Motor neuron (in vitro differentiated cells): Measurements from ENCODE around the gene TCTN1. TPM values are rescaled to one million over a fixed set of nuclear protein-coding genes. Genes with fewer than 3 reads are reported as not detected.

Experiments
- ATAC-seq, 8 experiments: fragments of 200-7000 bp; cut with Tn5 transposase; replicated peaks in 6 of 8; 2 replicates each; pipeline ENCODE4 v1.8.0; 2021; ENCODE audit warnings: mild to moderate bottlenecking in 8 of 8, moderate library complexity in 8 of 8
- H3K27ac ChIP-seq, 2 donors: fragments of 250-450 bp; sonication (Bioruptor Pico); 2 replicates each; pipeline ENCODE4 v1.9.0; 2021; ENCODE audit warnings: antibody characterized with exemption in 2 of 2, mild to moderate bottlenecking in 2 of 2, moderate library complexity in 1 of 2
- H3K4me1 ChIP-seq, 2 donors: fragments of 250-450 bp; sonication (Bioruptor Pico); replicated peaks in 1 of 2; 2 replicates each; pipeline ENCODE4 v1.6.1; 2021; ENCODE audit warnings: antibody characterized with exemption in 2 of 2, mild to moderate bottlenecking in 2 of 2, moderate library complexity in 1 of 2
- H3K4me3 ChIP-seq, 5 donors: fragments of 250-450 bp; sonication (Bioruptor Pico); 2 replicates each; pipeline ENCODE4 v1.9.0; 2021; ENCODE audit warnings: antibody characterized with exemption in 5 of 5, mild to moderate bottlenecking in 5 of 5, moderate library complexity in 4 of 5
- WGBS, 10 experiments: fragments of 450-650 bp; shearing (Covaris generic); methylation state at CpG; one replicate each; pipeline ENCODE4 v1.0.0; 2022; 5-methylcytosine and 5-hydroxymethylcytosine counted together
- in situ Hi-C, 9 experiments: fragments of 400-800 bp; cut with MboI; loops; one replicate each; pipeline ENCODE4 v1.15.0; 2021; ENCODE audit warnings: low sequenced_read_pairs in 9 of 9, low pct_unique_long_range_greater_than_20kb in 2 of 9; ENCODE audit not compliant: unreplicated experiment in 9 of 9
- total RNA-seq, 8 experiments: library from RNA; unstranded; fragments of 300-600 nt; gene quantifications; 2 replicates each; pipeline versions ENCODE4 v1.2.3 to v1.2.4, GENCODE V29; 2022

The TCTN1 gene
- total RNA-seq, 8 experiments from 2014 or later, result 37.7 to 116 (median 51.4) TPM

DNA sequence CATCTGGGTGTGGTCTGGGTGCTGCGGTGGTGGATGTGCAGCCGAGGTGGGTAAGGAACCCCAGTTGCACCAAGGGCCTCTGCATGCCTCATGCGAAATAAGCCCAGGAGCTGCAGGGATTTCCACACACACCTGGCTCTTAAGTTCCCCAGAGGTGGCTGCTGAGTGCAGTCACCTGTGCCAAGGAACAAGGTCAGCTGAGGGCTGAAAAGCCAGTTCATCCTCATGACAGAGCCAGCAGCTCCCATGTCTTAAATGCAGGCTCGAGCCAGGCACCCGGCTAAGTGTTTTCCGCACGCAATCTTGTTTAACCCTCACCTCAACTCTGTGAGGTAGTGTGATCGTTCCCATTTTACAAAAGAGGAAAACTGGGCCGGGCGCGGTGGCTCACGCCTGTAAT, 65.3 kb downstream of the TCTN1 start:
- Histone ChIP-seq H3K27ac (no peak overlapping the region), H3K4me3 (no peak overlapping the region), H3K4me1 (no peaks in the 10 kb centered on the region)
- no peak for ATAC-seq
- 33 to 100% (median 87%) methylated on average over 1 to 3 of the region's 12 CpGs; no CpG with 5 or more reads in 7 of the 10 experiments for WGBS, 10 experiments
- in situ Hi-C loops, result no loop called here

DNA sequence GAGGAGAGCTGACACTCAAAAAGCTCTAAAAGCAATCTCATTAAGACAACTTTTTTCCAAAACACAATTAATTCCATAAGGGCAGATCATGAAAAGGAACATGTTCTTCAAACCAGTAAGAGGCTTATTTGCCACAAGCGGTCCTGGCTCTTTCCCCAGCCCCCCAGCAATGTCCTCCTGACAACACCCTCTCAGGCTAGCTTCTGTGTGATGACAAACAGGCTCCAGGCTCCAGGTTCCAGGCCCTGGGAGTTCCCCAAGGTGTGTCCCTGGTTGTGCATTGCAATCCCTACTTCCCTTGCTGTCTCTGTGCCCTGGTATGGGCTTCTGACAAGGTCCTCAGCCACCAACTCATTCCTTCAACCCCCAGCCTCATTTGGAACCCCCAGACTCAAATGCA, 66.1 kb downstream of the TCTN1 start:
- WGBS, 10 experiments, result 14 to 17% methylated on average over 1 of the region's 1 CpG; no CpG with 5 or more reads in 8 of the 10 experiments
- H3K4me3 ChIP-seq, result no peak overlapping the region
- in situ Hi-C loops, result no loop called here
- H3K4me1 ChIP-seq, result no peaks in the 10 kb centered on the region
- H3K27ac ChIP-seq, result no peak overlapping the region
- ATAC-seq, result peak in 1 of 8 experiments; percentile 29

DNA sequence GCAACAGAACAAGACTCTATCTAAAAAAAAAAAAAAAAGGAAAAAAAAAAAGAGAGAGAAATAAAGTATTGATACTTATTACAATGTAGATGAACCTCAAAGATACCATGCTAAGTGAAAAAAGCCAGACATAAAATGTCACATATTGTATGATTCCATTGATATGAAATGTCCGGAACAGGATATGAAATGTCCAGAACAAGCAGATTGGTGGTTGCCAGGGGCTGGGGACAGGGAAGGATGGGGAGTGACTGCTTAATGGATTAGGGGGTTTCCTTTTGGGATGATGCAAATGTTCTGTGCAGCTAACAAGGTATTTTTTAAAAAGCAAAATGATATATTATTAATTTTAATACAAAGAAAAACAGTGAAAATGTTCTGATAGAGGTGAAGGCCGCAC, 70.0 kb downstream of the TCTN1 start:
- Histone ChIP-seq H3K4me3 (no peak overlapping the region), H3K4me1 (peaks cover 0 to 3% of the 10 kb centered on the region in 2 donors), H3K27ac (no peak overlapping the region)
- ATAC-seq, result no peak
- in situ Hi-C loops, result no loop called here
- WGBS, 10 experiments, result 86 to 100% (median 94%) methylated on average over 1 to 2 of the region's 2 CpGs; no CpG with 5 or more reads in 2 of the 10 experiments

DNA sequence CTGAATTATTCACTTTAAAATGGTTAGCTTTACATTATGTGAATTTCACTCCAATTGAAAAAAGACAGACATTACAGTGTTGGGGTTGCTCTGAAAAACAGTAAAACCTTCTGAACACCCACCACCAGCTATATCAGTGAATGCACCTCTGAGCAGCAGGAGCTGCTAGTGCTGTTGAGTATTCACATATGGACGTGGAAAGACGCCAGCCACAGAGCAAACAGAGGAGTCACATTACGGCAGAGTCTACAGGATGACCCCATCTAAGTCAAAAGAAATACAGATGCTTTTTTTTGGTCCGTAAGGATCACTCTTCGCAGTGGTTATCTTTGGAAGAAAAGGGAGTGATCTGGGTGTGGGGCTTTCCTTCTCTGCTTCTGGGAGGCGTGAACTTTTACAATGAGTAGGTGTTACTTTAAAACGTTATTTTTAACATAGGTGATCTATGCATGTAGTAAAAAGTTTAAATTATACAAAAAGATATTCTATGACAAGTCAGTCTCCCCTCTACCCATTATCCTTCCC, 70.4 kb downstream of the TCTN1 start:
- H3K27ac ChIP-seq, result no peak overlapping the region
- no peak overlapping the region for H3K4me3 ChIP-seq
- in situ Hi-C loops, result no loop called here
- H3K4me1 ChIP-seq, result peaks cover 0 to 6% of the 10 kb centered on the region in 2 donors
- no peak for ATAC-seq
- WGBS, 10 experiments, result 8 to 79% (median 51%) methylated on average over 1 to 7 of the region's 7 CpGs

DNA sequence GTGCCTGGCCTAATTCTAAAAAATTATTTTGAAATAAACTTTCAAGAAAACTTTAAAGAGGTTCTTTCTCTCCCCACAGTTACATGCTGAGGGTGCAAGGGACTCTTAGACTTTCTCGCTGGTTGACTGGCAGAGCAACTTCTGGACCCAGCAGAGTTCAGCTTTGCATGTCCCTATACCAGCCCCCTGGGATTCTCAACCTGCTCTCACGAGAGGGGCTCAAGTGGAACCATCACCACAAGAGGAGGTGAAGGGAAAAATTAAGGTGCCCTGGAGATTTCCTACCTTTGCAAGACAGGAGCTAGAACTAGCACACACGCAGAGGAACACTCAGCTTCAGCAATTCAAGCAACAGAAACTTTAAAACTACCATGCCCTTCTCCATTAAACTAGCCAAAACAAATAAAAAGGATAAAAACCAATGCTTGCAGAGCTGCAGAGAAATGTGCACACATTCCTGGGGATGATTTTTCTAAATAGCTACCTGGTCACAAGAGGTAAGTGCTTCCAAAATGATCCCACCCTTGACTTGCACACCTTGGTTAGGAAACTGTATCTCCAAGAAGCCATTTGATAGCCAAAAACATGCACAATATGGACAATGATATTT, 72.5 kb downstream of the TCTN1 start:
- WGBS, 10 experiments, result 43 to 100% (median 80%) methylated on average over 1 to 3 of the region's 3 CpGs; no CpG with 5 or more reads in 2 of the 10 experiments
- in situ Hi-C loops, result no loop called here

DNA sequence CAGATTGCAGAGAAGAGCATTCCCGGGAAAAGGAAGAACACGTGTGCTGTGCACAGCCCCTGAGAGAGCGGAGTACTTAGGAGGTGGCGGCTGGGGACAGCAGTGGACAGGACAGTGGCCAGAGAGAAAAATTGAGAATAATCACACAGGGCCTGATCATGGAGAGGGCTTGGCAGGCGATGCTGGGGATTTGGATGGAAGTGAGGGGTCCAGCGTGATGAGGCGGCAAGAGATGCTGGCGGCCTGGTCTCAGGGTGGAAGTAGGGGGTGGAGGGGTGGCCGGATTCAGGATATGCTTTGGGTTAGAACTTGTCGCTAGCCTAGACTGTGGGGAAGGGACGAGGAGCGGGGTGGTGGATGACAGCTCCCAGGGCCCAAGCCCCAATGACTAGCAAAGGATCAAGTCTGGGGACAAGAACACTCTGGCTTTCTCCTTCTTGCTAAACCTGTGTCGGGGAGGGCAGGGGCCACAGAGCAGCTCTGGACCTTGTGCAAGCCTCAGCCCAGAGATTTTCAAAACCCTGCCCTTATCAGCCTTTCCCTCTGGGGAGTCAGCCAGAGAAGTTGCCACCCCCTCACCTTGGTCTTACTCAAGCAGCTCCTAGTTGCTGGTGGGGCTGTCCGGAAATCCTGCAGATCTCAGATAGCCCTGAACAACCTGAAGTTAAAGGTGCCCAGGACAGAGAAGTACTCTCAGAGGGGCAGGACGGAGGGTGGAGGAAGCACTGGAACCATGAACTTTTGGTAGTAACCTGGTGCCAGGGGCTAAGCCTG, 73.7 kb downstream of the TCTN1 start:
- no peak for ATAC-seq
- in situ Hi-C loops, result no loop called here
- Histone ChIP-seq H3K4me3 (no peak overlapping the region), H3K27ac (no peak overlapping the region), H3K4me1 (peaks cover 0 to 7% of the 10 kb centered on the region in 2 donors)
- WGBS, 10 experiments, result 67 to 97% (median 93%) methylated on average over 2 to 7 of the region's 15 CpGs; no CpG with 5 or more reads in 3 of the 10 experiments

More for the DNA sequence above, 72.5 kb downstream of the TCTN1 start:
- H3K27ac ChIP-seq, result no peak overlapping the region
- H3K4me3 ChIP-seq, result no peak overlapping the region
- H3K4me1 ChIP-seq, result peaks cover 0 to 7% of the 10 kb centered on the region in 2 donors
- ATAC-seq, result no peak

DNA sequence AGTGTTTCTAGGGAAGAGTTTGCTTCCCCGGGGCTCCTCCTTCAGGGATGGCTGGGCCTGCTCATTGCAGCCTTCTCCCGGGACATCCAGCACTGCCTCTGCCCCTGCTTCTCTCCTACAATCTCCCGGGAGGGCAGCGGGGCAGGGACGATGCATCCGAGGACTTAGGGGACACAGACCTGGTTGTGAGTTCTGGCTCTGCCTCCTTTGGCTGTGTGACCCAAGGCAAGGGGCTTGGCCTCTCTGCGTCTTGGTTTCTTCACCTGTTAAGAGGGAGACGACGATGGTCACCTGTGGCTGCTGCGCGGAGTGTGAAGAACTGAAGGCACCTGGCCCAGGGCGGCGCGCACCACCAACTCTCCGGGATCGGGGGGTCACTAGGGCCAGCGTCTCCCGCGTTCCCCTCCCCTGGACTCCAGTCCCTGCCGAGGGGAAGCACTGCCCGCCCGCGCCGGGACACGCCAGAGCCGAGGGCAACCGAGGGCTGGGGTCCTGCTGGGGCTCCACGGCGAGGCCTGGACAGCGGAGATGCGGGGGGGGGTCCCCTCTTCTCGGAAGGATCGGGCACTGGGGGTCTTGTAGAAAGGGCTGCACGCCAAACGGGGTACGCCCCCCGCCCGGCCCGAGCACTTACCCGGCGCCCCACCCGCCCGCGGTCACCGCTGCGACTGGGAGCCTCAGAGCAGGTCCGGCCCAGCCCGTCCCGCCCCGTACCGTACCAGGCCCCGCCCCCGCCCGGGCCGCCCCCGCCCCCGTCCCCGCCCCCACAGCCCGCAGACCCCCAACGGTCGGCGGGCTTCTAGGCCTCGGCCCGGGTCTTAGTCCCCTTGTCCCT, 74.7 kb downstream of the TCTN1 start, which contains the start of gene HVCN1:
HVCN1 (minus strand) TSS at position 670 of the 835 bp plus-strand sequence. CDS start 5,870 bp downstream, outside the sequence.
- H3K27ac ChIP-seq, result no peak within 1 kb of the TSS

DNA sequence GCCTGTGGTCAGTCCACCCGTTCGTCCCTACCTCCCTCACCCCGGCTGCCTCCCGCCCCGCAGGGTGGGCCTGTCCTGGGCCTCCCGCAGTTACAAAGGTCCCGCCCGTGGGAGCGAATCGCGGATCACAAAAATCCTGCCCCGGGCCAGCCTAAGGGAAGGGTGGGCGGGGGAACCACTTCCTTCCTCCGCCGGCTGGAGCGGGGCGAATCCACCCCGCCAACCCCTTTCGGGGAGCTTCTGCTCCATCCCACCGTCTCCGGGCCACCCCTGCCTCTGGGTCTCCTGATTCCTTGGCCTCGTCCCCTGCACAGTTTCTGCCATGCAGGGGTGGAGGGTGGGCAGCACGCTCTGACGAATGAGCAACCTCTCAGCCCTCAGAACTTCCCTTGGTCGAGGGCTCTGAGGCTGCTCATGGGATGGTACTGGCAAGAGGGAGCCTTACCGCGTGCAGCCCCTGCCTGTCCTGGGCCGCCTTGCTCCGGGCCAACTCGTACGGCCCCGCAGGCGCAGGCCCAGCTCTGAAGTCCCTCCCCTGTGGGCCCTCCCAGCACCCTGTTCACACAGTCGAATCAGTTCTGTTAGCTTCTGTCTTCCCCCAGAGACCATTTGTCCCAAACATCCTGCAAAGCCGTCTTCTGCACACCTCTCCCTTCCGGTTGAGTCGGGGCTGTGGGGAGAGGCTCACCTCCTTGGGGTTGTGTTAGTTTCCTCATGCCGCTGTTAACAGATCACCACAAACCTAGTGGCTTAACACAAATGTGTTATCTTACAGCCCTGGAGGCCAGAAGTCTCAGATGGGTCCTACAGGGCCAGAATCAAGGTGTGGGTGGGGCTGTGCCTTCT, 75.6 kb downstream of the TCTN1 start:
- ATAC-seq, result peak; percentile 62 to 81 (median 77)
- in situ Hi-C loops, result no loop called here
- Histone ChIP-seq H3K27ac (no peak overlapping the region), H3K4me3 (peak overlapping the region in 4 of 5 donors; percentile 18 to 35 (median 35)), H3K4me1 (peaks cover 0 to 7% of the 10 kb centered on the region in 2 donors)
- 0 to 78% (median 58%) methylated on average over 1 to 3 of the region's 38 CpGs; no CpG with 5 or more reads in 7 of the 10 experiments for WGBS, 10 experiments

More for the DNA sequence above, 74.7 kb downstream of the TCTN1 start, which contains the start of gene HVCN1:
- Histone ChIP-seq H3K4me1 (peaks cover 0 to 7% of the 10 kb centered on the region in 2 donors), H3K4me3 (peak within 1 kb of the TSS; percentile 13 to 35 (median 35))
- in situ Hi-C loops, result no loop called here
- peak; percentile 63 to 81 (median 72) for ATAC-seq
- WGBS, 10 experiments, result 0 to 60% (median 23%) methylated on average over 2 to 8 of the region's 64 CpGs; no CpG with 5 or more reads in 6 of the 10 experiments

DNA sequence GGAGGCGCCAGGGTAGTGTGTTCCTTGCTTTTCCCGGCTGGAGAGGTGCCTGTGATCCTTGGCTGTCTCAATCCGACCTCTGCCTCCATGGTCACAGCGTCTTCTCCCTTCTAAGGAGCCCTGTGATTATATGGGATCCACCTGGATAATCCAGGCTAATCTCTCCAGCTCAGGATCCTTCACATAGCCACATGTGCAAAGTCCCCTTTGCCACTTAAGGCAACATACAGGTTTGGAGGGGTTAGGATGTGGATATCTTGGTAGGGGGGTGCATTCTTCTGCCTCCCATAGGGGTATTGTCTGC, 76.2 kb downstream of the TCTN1 start:
- Histone ChIP-seq H3K27ac (no peak overlapping the region), H3K4me3 (no peak overlapping the region), H3K4me1 (peaks cover 0 to 7% of the 10 kb centered on the region in 2 donors)
- 71 to 100% (median 83%) methylated on average over 1 to 4 of the region's 4 CpGs; no CpG with 5 or more reads in 7 of the 10 experiments for WGBS, 10 experiments
- in situ Hi-C loops, result no loop called here
- no peak for ATAC-seq

DNA sequence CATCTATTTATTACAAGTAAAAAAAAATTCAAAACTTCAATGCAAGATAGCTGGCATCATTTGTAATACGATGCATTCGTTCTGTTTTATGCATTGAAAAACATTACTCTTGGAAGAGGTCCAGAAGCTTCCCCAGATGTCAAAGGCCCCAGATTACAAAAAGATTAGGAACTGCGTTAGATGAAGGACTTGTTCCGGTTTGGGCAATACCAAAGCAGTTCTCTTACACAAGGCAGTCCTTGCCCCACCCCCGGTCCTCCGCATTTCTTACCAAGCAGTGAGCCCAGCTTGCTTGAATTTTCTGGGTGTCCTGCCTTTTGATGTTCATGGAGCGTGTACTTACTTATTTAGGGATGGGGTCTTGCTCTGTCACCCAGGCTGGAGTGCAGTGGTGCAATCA, 79.8 kb downstream of the TCTN1 start:
- in situ Hi-C loops, result no loop called here
- no peak overlapping the region for H3K27ac ChIP-seq
- ATAC-seq, result no peak

DNA sequence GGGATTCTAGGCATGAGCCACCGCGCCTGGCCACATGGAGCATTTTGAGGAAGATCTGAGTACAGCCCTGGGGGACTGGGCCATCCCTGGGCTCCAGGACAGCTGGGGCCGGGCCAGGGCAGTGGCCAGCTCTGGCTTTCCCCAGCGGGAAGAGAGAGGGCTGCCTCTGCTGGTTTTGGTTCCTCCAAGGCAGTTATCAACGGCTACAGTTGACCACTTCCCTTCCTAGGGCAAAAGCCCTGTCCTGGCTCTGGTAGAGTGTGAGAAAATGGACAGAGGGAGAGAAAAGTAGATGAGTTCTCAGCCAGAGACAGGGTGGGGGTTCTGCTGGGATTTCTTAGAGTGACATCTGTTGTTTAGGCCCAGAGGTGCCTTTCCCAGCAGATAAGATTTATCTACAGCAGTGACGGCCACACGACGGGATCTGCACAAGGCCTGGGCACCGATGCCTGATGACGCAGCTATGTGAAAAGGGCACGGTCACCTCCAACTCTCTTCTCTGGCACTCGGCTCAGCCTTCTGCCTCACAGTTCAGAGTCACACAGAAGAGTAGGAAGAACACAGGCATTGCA, 80.5 kb downstream of the TCTN1 start:
- Histone ChIP-seq H3K4me3 (no peak overlapping the region), H3K4me1 (peaks cover 0 to under 1% of the 10 kb centered on the region in 2 donors), H3K27ac (no peak overlapping the region)
- no peak for ATAC-seq
- in situ Hi-C loops, result no loop called here
- WGBS, 10 experiments, result 73 to 93% (median 81%) methylated on average over 1 to 5 of the region's 12 CpGs; no CpG with 5 or more reads in 4 of the 10 experiments

More for the DNA sequence above, 79.8 kb downstream of the TCTN1 start:
- Histone ChIP-seq H3K4me3 (no peak overlapping the region), H3K4me1 (peaks cover 0 to 4% of the 10 kb centered on the region in 2 donors)
- 0 to 100% (median 80%) methylated on average over 1 to 6 of the region's 7 CpGs; no CpG with 5 or more reads in 1 of the 10 experiments for WGBS, 10 experiments
